ENCODE data around the gene TTC8.
"Not testable (repeated sequence)": the region's sequence is repeated elsewhere in the genome, so short reads cannot be mapped to it uniquely, and the experiment has no call there.

- TF ChIP-seq, protein P1, sequence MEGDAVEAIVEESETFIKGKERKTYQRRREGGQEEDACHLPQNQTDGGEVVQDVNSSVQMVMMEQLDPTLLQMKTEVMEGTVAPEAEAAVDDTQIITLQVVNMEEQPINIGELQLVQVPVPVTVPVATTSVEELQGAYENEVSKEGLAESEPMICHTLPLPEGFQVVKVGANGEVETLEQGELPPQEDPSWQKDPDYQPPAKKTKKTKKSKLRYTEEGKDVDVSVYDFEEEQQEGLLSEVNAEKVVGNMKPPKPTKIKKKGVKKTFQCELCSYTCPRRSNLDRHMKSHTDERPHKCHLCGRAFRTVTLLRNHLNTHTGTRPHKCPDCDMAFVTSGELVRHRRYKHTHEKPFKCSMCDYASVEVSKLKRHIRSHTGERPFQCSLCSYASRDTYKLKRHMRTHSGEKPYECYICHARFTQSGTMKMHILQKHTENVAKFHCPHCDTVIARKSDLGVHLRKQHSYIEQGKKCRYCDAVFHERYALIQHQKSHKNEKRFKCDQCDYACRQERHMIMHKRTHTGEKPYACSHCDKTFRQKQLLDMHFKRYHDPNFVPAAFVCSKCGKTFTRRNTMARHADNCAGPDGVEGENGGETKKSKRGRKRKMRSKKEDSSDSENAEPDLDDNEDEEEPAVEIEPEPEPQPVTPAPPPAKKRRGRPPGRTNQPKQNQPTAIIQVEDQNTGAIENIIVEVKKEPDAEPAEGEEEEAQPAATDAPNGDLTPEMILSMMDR (IDR thresholded peaks at IDR 0.05), result not testable (repeated sequence)
- TF ChIP-seq POLR2A (IDR thresholded peaks at IDR 0.05), result not testable (repeated sequence)
Observed at GRCh38 chr14:88859118-88859517, 34.7 kb downstream of the TTC8 start.
